Right cardiac atrium (tissue), 5 donors: ENCODE measurements around the gene EFCAB8. TPM values are rescaled to one million over a fixed set of nuclear protein-coding genes. Genes with fewer than 3 reads are reported as not detected.

Experiments
- ATAC-seq, 2 donors: fragments of 200-7000 bp; cut with Tn5 transposase; one replicate each; pipeline versions ENCODE4 v1.8.0 to v1.9.1; 2020; ENCODE audit warnings: moderate library complexity in 2 of 2, mild to moderate bottlenecking in 1 of 2
- DNase-seq, 3 donors: peaks; one replicate each; pipeline ENCODE4 v3.0.0-alpha.2; 2020
- H3K27ac ChIP-seq: one replicate; pipeline ENCODE4 v1.5.1; 2013; ENCODE audit warnings: mild to moderate bottlenecking, low read length, control low read depth, moderate library complexity
- H3K27me3 ChIP-seq: one replicate; pipeline ENCODE4 v1.6.1; 2013; ENCODE audit not compliant: control insufficient read depth, insufficient read depth
- H3K4me1 ChIP-seq: one replicate; pipeline ENCODE4 v1.6.1; 2013; ENCODE audit warnings: low read length; ENCODE audit not compliant: control insufficient read depth, insufficient read depth
- H3K4me3 ChIP-seq: one replicate; pipeline ENCODE4 v1.5.1; 2013; ENCODE audit warnings: low read length, control low read depth
- H3K9me3 ChIP-seq: one replicate; pipeline ENCODE4 v1.6.1; 2013; ENCODE audit warnings: low read length; ENCODE audit not compliant: control insufficient read depth
- WGBS: extraction: QIAGEN DNeasy Blood & Tissue Kit; methylation state at CpG from one replicate; pipeline ENCODE4 v1.1.7; 2013; 5-methylcytosine and 5-hydroxymethylcytosine counted together
- intact Hi-C, 4 donors: fragments of 100-400 bp; cut with DNase I; formaldehyde crosslinking; loops; one replicate each; pipeline versions ENCODE4 v1.11.0 to v1.14.0; 2022 to 2023
- polyA plus RNA-seq: library from polyadenylated mRNA; stranded (reverse); fragments of 200-250 nt; gene quantifications from one replicate; pipeline ENCODE4 v1.2.3, GENCODE V29; 2013
- total RNA-seq, 4 donors: library from RNA; stranded (reverse); fragmentation: NEBNext Ultra II Directional; extraction: Animal tissue kit (Norgen Biotek cat#: 25700); gene quantifications; one replicate each; pipeline ENCODE4 v1.2.1, GENCODE V29; 2021
- donor health status: healthy with polysubstance abuse.
- donor health status: DM: no; HTN: yes; CAD: no.
- donor health status: DM: no; HTN: no; CAD: no.
- donor health status: DM: no; HTN: yes; CAD: no; lungs with severe emphysema.
- donor health status: DM: yes; HTN: yes; CAD: no.

Gene EFCAB8
- total and polyA plus RNA-seq, 5 donors: 0.20 to 0.64 TPM; not detected in 3

DNA sequence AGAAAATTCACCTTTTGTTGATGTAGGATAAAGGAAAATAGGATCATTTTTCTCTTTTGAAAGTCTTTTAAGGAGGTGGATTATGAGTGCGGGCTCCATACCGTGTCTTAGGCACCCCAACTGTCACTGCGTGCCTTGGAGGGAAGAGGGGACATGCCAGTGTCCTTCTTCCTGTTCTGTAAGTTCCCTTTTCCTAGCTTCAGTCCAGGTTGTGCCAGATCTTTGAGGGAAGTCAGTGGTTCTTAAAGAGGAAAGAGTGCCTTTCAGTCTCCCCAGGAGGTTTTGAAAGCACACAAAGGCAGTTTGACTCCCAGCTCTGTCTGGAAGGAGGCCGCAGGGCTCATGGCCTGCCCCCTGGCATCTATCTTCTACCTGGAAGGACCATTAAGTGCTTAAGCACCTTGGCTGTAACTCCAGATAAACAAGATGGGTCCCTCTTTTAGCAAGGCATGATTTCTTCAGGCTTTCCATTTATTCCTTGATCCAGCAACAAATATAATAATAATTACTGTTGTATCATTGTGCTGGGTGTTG lies 13.0 kb downstream of the EFCAB8 start:
- 58% methylated on average over 4 of the region's 4 CpGs for WGBS
- Histone ChIP-seq H3K9me3 (no peaks in the 10 kb centered on the region), H3K27me3 (no peaks in the 10 kb centered on the region), H3K4me1 (no peaks in the 10 kb centered on the region), H3K27ac (no peak overlapping the region), H3K4me3 (no peak overlapping the region)
- no peak for DNase-seq
- intact Hi-C loops: no loop called here
- ATAC-seq: peak in 1 of 2 donors; percentile 45

DNA sequence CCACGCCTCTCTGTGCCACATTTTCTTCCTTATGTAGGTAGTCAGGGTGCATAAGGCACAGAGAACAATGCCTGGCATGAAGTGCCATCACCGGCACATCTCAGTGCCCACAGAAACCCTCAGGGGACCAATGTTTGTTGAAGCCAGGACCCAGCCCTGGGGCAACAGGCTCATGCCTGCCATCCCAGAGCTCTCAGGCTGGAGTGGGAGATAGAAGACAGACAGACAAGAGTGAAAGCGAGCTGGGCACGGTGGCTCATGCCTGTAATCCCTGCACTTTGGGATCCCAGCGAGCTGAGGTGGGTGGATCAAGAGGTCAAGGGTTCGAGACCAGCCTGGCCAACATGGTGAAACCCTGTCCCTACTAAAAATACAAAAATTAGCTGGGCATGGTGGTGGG lies 13.5 kb downstream of the EFCAB8 start:
- H3K9me3 ChIP-seq: no peaks in the 10 kb centered on the region
- H3K4me3 ChIP-seq: no peak overlapping the region
- no peaks in the 10 kb centered on the region for H3K4me1 ChIP-seq
- DNase-seq (no peak), ATAC-seq (no peak)
- intact Hi-C loops: no loop called here
- 75% methylated on average over 6 of the region's 6 CpGs for WGBS
- H3K27me3 ChIP-seq: no peaks in the 10 kb centered on the region
- H3K27ac ChIP-seq: no peak overlapping the region

DNA sequence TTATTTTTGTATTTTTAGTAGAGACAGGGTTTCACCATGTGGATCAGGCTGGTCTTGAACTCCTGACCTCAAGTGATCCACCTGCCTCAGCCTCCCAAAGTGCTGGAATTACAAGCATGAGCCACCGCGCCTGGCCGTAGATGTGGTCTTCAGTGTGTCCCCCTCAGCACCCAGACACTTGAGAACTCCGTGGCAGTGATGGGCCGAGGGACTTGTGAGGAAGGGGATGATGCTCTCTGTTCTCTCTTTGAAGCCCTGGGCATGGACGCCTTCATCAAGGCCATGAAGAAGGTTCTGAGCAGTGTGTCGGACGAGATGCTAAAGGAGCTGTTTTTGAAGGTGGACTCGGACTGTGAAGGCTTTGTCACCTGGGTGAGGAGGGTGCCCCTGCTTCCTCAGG lies 16.9 kb downstream of the EFCAB8 start:
- DNase-seq (no peak), ATAC-seq (no peak)
- intact Hi-C loops: no loop called here
- Histone ChIP-seq H3K9me3 (no peaks in the 10 kb centered on the region), H3K4me1 (no peaks in the 10 kb centered on the region), H3K4me3 (no peak overlapping the region), H3K27ac (no peak overlapping the region), H3K27me3 (no peaks in the 10 kb centered on the region)
- WGBS: 97% methylated on average over 9 of the region's 9 CpGs

DNA sequence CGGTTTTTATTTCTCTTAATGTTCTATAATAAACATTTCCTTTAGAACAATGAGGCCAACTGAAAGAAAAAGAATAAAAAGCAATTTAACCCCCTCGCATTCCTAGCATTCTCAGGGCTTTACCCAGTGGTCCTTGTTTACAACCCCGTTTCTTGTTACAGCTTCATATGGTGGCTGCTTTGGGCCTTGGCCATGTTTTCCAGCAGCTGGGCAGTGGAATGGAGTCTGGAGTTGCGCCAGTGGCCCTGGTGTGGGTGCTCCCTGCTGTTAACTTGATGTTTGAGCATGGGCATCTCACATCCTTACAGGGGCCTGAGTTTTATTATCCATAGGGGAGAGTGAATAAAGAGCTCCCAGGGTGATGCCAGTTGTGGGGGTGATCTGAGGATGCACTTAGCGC lies 18.8 kb downstream of the EFCAB8 start:
- no peak for DNase-seq

DNA sequence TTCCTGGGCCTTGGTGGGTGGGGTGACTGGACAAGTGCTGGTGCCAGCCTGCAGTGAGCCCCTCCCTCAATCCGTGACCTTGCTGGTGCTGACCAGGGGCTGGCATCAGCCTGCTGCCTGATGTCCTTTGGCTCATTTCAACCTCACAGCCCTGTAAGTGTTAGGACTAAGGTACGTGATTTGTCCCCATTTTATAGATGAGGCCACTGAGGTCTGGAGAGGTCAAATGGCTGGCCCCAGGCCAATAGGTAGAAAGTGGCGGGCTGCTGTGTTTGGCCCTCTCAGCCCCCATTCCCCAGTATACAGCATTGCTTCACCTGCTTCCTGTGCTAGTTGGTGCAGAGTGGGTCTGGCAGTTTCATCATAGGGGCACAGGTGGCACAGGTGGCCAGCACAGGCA lies 20.1 kb downstream of the EFCAB8 start:
- no peak for DNase-seq
- Histone ChIP-seq H3K4me3 (no peak overlapping the region), H3K27me3 (no peaks in the 10 kb centered on the region), H3K9me3 (no peaks in the 10 kb centered on the region), H3K27ac (no peak overlapping the region), H3K4me1 (no peaks in the 10 kb centered on the region)
- intact Hi-C loops: no loop called here
- 90% methylated on average over 3 of the region's 3 CpGs for WGBS
- ATAC-seq: no peak

More for the DNA sequence above, 18.8 kb downstream of the EFCAB8 start:
- ATAC-seq: no peak
- intact Hi-C loops: no loop called here
- Histone ChIP-seq H3K27ac (no peak overlapping the region), H3K4me3 (no peak overlapping the region), H3K4me1 (no peaks in the 10 kb centered on the region), H3K9me3 (no peaks in the 10 kb centered on the region), H3K27me3 (no peaks in the 10 kb centered on the region)
- 82% methylated on average over 5 of the region's 5 CpGs for whole genome bisulfite sequencing

DNA sequence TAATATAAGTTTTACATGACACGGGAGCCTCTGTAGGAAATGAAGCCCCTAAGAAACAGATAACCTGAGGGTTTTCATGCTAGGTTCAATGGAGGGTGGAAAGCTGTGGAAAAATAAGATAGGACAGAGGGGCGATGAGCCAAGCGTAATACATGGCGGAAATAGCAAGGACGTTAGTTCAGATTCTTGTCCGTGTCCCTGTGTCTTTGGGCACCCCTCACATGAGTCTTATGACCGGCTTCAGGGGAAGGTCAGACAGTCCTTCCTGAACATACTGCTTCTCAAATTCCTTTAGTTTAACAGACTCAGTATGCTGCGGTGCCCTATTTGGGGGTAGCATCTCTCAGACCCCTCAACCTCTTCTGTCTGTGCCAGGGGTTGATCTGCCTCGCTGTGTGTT lies 20.8 kb downstream of the EFCAB8 start:
- ATAC-seq: peak; percentile 56 to 84

DNA sequence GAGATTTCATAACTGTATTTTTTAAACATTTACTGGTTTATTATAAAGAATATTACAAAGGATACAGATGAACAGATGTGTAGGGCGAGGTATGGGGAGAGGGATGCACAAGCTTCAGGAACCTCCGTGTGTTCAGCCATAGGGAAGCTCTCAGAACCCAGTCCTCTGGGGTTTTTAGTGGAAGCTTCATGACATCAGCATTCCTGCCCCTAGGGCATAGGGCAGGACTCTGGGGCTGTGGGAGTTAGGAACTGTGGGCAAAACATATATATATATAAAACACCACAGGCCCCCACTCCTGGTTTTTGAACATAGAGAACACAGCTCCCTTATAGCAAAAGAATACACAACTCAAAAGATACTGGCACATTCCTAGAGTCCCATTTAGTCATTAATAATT lies 21.9 kb downstream of the EFCAB8 start:
- H3K4me3 ChIP-seq: no peak overlapping the region
- 83% methylated on average over 2 of the region's 2 CpGs for WGBS
- no peaks in the 10 kb centered on the region for H3K9me3 ChIP-seq
- H3K4me1 ChIP-seq: no peaks in the 10 kb centered on the region
- intact Hi-C loops: no loop called here
- no peaks in the 10 kb centered on the region for H3K27me3 ChIP-seq
- DNase-seq (no peak), ATAC-seq (no peak)
- H3K27ac ChIP-seq: no peak overlapping the region

More for the DNA sequence above, 20.8 kb downstream of the EFCAB8 start:
- H3K4me3 ChIP-seq: no peak overlapping the region
- WGBS: 80% methylated on average over 9 of the region's 9 CpGs
- H3K27me3 ChIP-seq: no peaks in the 10 kb centered on the region
- no peak overlapping the region for H3K27ac ChIP-seq
- no peak for DNase-seq
- H3K4me1 ChIP-seq: no peaks in the 10 kb centered on the region
- no peaks in the 10 kb centered on the region for H3K9me3 ChIP-seq
- intact Hi-C loops: no loop called here

DNA sequence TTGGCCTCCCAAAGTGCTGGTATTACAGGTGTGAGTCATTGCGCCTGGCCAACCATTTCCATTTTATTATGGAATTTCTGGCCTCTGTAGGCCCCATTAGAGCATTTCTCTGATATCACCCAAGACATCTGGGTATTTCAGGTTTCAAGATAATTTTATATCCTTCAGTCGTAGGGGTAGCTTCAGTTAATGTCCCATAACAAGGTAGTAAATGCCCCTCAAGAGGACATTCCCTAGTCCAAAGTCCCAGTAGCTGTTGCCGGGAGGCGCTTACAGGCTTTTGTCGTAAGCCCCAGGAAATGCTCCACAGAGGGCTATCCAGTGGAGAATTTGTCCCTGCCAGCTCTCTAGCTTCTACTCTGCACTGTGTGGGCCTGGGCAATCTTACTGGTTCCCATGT lies 24.4 kb downstream of the EFCAB8 start:
- Histone ChIP-seq H3K27ac (no peak overlapping the region), H3K4me1 (no peaks in the 10 kb centered on the region), H3K27me3 (no peaks in the 10 kb centered on the region), H3K4me3 (no peak overlapping the region), H3K9me3 (no peaks in the 10 kb centered on the region)
- DNase-seq: peak in 1 of 3 donors; percentile 0
- no peak for ATAC-seq
- WGBS: 76% methylated on average over 5 of the region's 5 CpGs
- intact Hi-C loops: no loop called here

DNA sequence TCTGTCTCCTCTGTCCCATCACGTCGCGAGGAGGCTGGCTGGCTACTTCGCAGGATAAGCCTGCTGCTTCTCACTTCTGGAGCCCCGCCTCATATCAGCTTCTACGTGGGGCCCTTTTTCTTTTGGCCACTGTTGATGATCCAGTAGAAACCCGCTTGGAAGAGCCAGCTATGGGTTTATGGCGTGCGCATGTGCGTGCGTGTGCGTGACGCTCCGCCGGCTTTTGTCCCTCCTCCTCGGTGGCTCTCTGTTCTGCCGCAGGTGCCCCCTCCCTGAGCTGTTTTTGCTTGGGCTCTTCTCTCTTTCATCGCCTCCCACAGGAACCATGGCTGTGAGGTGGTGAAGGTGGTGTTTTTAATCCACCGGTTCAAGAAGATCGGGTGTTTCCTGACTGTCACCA lies 26.5 kb downstream of the EFCAB8 start:
- ATAC-seq (no peak), DNase-seq (no peak)
- H3K9me3 ChIP-seq: no peaks in the 10 kb centered on the region
- H3K4me1 ChIP-seq: no peaks in the 10 kb centered on the region
- 88% methylated on average over 20 of the region's 20 CpGs for WGBS
- no peaks in the 10 kb centered on the region for H3K27me3 ChIP-seq
- intact Hi-C loops: no loop called here
- no peak overlapping the region for H3K4me3 ChIP-seq
- H3K27ac ChIP-seq: no peak overlapping the region

DNA sequence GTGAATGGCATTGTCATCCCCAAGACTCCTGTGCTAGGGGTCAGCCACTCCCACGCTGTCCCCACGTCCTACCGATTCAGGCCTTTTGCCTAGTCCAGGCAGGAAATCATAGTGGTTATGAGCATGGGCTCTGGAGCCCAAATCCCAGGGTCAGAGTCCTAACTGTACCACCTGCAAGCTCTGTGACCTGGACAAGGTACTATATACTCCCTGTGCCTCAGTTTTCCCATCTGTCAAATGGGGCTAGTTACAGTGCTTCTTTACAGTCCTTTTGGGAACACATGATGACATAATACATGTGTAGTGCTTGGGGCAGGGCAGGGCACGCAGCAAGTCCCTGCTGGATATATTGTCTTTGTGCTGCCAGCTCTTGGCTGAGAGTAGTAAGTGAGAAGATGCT lies 27.2 kb downstream of the EFCAB8 start:
- Histone ChIP-seq H3K27ac (no peak overlapping the region), H3K4me3 (no peak overlapping the region), H3K27me3 (no peaks in the 10 kb centered on the region), H3K4me1 (no peaks in the 10 kb centered on the region), H3K9me3 (no peaks in the 10 kb centered on the region)
- DNase-seq (no peak), ATAC-seq (no peak)
- intact Hi-C loops: no loop called here
- WGBS: 87% methylated on average over 4 of the region's 4 CpGs

DNA sequence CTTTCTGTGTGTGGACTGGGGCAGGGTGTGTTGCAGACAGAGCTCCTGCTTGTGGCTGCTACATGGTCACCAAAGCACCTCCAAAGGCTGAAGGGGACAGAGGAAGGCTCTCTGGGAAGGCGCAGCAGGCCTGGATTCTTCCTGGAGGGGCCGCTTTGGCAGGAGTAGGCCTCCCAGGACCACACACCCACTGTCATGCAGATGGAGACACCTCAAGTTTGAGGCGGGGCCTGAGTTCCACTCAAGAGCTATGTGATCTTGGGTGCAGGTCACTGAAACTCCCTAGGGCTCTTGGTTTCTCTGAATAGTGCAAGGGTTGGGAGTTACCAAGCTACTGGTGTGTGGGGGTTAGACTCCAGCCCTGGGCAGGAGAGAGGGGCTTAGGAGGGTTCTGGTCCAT lies 27.9 kb downstream of the EFCAB8 start:
- no peaks in the 10 kb centered on the region for H3K4me1 ChIP-seq
- DNase-seq (no peak), ATAC-seq (no peak)
- H3K9me3 ChIP-seq: no peaks in the 10 kb centered on the region
- WGBS: 58% methylated on average over 3 of the region's 3 CpGs
- no peaks in the 10 kb centered on the region for H3K27me3 ChIP-seq
- no peak overlapping the region for H3K4me3 ChIP-seq
- H3K27ac ChIP-seq: no peak overlapping the region
- intact Hi-C loops: no loop called here

DNA sequence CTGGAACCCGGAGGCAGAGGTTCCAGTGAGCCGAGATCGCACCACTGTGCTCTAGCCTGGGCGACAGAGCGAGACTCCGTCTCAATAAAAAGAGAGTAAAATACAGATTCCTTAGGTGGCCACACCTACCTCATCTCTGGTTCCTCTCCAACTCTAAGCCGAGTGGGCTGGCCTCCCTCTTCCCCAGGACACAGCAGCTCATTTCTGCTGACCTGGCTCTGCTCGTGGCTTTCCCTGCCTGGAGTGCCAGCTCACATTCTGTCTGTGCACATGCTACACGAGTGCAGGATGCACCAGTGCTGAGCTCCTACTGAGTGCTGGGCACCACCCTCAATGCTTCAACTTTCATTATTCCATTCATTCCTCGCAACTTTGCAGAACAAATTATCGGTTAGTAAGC lies 28.8 kb downstream of the EFCAB8 start:
- DNase-seq (no peak), ATAC-seq (no peak)
- Histone ChIP-seq H3K4me3 (no peak overlapping the region), H3K9me3 (no peaks in the 10 kb centered on the region), H3K4me1 (no peaks in the 10 kb centered on the region), H3K27me3 (no peaks in the 10 kb centered on the region), H3K27ac (no peak overlapping the region)
- WGBS: 73% methylated on average over 11 of the region's 11 CpGs
- intact Hi-C loops: no loop called here
